Renal cortex interstitium (tissue), 11 donors: ENCODE results near the gene ZNF507. TPM values are rescaled to one million over a fixed set of nuclear protein-coding genes. Genes with fewer than 3 reads are reported as not detected.
"Not testable (repeated sequence)": the region's sequence is repeated elsewhere in the genome, so short reads cannot be mapped to it uniquely, and the experiment has no call there.

Experiments
- DNase-seq, 11 donors: peaks; one replicate each; pipeline ENCODE4 v3.0.0-alpha.2; 2013; ENCODE audit warnings: low read depth in 9 of 11, low spot score in 4 of 11; ENCODE audit errors: extremely low read depth in 1 of 11
- polyA plus RNA-seq, 3 donors: library from polyadenylated mRNA; unstranded; fragments of 120-200 nt; gene quantifications; one replicate each; pipeline ENCODE4 v1.2.1, GENCODE V29; 2013; ENCODE audit not compliant: insufficient read length in 3 of 3

The ZNF507 gene
- polyA plus RNA-seq, 3 donors, result 24.7 to 29.7 (median 28.1) TPM

DNA sequence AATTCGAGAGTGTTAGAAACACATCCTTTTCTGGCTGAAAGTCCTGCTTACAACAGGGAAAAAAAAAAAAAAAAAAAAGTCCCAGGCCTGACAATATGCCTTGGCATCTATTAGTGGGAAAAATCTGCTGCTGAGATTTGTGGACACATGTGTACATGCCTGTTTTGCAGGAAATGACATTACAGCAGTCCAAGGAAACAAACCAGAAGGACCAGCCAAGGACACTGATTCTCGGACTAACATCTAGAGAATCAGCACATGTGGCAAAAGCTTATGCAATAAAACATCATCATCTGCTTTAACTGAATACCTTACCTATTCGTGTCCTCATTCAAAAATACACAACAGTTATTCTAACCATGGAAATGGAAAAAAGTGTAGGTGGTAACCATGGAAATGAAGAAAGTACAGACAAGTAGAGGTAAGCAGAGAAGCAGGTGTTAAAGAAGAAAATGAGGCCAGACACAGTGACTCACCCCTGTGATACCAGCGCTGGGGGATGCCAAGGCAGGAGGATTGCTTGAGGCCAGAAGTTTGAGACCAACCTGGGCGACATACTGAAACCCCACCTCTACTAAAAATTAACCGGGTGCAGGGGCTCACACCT lies 50.7 kb downstream of the ZNF507 start:
- no peak for DNase-seq

DNA sequence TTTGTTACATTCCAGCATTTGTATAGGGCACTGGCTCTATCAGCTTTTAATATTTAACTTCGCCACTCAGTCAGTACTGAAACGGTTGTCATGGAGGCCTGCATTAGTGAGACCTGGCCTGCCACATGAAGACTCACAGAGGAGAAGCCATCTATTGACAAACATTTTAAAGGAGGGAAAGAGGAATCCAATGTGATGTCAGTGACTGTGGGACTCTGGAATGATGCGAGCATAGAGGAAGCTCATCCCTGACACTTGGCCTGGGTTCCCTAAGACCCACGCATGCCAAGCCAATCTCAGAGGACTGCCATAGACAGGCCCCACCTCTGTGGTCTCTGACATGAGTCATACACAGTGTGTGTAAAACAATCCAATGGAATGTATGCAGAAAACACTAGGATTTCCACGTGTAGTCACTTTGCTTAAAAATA lies 52.3 kb downstream of the ZNF507 start:
- peak in 2 of 11 donors; percentile 30 to 47 for DNase-seq

DNA sequence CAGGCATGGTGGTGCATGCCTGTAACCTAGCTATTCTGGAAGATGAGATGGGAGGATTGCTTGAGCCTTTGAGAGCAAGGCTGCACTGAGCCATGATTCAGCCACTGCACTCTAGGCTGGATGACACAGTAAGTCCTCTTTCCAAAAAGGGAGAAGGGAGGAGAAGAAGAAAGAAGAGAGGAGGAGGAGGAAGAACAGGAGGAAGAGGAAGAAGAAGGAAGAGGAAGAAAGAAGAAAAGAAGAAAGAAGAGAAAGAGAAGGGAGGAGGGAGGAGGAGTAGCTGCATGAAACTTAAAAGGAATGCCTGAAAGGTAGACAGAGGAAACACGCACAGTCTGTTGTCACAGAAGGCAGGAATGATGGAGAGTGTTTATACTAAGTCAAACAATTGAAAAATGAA lies 56.6 kb downstream of the ZNF507 start:
- DNase-seq, result no peak

DNA sequence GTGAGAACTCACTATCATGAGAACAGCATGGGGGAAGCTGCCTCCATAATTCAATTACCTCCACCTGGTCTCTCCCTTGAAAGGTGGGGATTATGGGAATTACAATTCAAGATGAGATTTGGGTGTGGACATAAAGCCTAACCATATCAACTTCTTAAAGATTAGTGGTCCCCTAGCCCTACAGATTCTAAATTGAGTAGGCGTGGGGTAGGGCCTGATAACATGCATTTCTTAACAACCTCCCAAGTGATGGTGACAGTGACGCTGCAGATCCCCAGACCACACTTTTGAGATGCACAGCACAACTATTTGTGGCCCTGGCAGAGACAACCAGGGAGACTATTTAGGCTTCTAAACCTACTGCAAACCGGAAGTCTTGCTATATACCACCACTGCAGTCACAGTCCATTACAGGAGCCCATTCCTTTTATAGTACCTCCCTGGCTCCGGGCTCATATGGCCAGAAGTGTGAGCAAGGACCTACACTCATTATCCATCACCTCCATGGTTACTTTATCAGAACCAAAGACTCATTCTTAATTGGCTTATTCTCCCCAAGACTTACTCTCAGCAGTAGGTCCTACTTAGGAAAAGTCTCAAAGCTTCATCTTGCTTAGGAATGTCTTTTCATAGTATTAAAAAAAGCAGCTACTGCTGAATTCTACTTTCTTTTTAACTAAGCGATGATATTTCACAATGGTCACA lies 58.0 kb downstream of the ZNF507 start:
- no peak for DNase-seq

DNA sequence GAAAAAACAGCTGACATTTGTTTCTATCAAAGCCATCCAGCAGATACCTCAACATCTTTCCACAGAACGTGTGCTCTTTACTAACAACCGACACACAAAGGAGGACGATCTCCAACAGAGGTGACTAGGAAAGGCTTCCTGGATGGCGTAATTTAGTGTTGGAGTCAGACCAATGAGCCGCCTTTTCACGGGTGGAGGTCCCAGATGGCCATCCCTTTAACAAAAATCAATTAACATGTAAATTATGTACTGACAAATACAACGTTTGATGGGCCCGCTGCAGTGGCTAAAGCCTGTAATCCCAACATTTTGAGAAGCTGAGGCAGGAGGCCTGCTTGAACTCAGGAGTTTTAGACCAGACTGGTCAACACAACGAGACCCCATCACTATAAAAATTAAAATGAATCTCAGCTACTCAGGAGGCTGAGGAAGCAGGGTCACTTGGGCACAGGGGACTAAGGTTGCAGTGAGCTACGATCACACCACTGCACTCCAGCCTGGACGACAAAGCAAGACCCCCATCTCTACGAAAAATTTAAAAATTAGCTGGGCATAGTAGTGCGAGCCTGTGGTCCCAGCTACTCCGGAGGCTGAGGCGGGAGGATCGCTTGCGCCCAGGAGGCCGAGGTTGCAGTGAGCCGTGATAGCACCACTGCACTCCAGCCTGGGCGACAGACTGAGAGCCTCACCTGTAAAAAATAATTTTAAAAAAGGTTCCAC lies 59.0 kb downstream of the ZNF507 start:
- DNase-seq, result no peak

DNA sequence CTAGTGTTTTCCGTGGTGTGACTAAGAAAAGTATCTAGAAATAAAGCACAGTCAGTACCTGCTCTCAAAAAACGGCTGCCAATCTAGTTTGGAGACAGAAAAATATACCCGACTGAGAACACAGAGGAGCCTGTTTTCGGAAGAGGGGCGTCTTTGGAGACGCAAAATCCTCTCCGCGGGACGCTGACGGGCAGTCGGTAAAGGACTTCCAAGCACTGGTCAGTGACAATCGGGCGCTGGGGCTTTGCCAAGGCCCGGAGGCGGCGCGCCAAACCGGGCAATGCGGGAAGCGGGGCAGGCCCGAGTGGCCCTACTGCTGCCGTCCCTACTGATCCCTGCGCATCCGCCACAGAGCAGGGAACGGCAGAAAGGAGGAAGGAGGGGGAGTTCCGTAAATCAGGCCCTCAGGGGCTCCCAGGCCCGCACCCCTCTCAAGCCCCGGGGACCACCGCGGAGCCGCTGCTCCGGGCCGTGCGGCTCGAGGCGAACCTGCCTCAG lies 59.6 kb downstream of the ZNF507 start:
- DNase-seq, result peak in 3 of 11 donors; percentile 29 to 31 (median 30)

DNA sequence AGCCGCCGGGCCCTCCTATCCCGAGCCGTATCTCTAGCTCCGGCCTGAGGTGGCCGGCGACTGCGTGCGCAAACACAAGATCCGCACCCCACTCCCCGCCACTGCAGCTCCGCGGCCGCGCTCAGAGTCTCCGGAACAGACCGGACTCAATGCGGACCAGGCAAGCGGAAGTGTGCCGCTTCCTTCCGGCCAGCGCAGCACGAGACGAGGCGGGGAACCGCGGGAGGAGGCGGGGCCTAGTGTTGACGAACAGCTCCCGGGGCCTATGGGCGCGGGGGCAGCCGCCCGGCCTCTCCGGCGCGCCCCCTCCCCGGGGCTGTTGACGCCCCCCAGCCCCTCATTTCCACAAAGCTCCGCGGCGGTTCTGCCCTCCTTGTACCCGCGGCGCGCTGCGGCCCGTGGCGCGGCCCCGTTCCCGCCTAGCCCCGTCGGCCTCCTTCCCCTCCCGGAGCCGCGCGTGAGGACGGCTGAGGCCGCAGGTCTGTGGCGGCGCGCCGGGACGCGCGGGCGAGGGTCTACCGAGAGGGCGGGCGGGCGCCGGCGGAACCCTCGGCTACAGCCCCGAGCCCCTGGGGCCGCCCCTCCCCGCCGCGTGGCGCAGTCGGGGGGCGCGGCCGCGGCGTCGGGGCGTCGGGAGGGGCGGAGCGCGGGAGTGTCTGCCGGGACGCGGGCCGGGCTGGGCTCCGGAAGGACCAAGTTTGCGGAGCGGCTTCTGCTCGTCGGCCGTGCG lies 60.2 kb downstream of the ZNF507 start, which contains the start of gene DPY19L3:
Gene DPY19L3, plus strand, starts transcription at position 340 of the 730 bp plus-strand sequence. CDS start 2,484 bp downstream, outside the sequence.
- DNase-seq, result peak; percentile 85 to 94 (median 91)

DNA sequence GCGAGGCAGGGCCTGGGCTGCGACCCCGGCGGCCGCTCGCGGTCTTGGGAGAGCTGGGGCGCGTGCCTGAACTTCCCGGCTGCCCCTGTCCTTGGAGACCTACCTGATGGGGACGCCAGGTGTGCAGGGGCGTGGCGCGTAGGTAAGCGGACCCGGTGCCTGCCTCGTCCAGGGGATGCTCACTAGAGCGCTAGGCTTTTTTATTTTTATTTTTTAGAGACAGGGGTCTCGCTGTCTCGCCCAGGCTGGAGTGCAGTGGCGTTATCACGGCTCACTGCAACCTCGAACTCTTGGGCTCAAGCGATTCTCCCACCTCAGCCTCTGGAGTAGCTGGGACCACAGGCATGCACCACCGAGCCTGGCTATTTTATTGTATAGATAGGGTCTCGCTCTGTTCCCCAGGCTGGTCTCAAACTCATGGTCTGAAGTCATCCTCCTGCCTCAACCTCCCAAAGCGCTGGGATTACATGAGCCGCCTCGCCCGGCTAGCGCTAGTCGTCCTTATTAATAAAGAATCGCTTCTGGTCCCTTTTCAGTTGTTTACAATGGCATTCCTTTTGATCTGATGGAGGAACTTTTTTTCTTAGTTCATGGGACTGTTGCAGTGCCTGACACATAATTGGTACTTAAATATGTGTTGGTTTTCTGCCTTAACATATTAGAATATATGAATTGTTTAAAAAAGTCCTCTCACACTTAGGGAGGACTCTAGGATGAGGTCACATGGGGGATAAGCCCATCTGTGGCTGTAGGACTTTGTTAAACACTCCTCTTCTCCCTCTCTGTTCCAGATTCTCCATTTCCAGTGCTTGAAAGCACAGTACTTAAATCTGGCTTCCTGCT lies 61.0 kb downstream of the ZNF507 start:
- DNase-seq, result no peak

DNA sequence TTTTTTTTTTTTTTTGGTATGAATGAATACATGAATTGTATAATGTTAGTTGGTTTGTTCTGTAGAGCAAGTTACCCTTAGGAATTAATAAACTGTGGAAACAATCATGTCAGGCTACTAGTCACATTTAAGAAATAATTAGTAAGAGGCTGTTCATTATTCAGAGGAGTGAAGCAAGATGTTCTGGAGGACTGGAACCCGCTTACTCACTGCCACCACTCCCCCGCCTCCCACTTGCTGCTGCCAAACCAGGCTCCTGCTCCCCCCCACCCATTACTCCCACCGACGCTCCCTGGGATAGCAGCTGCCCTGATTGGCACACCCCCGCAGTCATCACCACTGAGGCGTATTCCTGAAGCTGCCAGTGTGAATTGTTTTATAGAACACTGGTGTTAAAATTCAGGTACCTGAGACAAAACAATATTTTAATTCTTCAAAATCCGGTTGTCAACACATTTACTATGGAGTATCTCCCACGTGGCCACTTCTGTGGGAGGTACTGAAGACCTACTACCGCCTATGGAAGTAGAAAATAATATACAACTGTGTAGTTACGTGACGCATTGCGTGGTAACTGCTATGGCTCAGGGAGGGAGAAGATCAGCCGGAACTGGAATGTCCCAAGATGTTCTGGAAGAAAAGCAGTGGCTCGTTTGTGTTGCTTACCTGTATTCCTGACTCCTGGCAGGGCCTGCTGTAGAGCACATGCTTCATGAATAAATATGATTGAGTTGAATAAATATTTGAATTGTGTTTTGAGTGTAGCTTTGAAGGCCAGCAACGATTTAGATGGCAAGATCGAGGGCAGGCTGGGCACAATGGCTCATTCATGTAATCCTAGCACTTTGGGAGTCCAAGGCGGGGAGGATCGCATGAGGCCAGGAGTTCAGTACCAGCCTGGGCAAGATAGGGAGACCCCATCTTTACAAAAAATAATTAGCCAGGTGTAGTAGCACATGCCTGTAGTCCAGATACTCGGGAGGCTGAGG lies 61.9 kb downstream of the ZNF507 start:
- DNase-seq, result peak in 7 of 11 donors; percentile 54 to 73 (median 62)

DNA sequence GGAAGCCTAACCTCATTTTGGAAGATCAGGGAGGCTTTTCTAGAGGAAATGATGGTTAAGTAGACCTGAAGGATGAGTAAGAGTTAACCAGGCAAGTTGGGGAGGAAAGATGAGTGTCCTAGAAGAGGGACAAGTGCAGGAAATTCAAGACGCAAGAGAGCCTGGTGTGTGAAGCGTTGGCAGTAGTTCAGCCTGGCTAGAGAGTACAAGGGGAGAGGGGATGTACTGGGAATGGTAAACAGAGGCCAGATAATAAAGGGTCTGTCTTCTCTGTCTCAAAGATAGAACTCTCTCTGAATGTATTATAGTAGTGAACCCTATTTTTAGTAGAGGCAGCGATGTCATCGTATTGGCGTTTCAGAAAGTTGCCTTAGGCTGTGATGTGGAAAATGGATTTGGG lies 69.8 kb downstream of the ZNF507 start:
- no peak for DNase-seq

DNA sequence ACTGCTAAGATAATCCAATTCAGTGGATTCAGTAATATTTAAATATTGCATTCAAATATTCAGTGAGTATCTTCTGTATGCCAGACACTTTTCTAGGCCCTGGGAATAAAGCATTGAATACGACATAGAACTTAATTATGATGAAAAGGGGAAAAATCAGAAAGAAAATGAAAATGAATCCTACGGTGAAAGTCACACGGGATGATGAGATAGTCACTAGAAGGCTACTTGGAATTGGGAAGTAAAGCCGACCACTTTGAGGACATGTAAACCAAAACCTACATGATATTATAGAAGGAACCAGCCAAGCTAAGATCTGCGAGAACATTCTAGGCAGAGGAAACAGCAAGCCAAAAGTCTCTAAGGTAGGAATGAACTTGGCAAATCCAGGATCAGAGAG lies 70.3 kb downstream of the ZNF507 start:
- DNase-seq, result no peak

DNA sequence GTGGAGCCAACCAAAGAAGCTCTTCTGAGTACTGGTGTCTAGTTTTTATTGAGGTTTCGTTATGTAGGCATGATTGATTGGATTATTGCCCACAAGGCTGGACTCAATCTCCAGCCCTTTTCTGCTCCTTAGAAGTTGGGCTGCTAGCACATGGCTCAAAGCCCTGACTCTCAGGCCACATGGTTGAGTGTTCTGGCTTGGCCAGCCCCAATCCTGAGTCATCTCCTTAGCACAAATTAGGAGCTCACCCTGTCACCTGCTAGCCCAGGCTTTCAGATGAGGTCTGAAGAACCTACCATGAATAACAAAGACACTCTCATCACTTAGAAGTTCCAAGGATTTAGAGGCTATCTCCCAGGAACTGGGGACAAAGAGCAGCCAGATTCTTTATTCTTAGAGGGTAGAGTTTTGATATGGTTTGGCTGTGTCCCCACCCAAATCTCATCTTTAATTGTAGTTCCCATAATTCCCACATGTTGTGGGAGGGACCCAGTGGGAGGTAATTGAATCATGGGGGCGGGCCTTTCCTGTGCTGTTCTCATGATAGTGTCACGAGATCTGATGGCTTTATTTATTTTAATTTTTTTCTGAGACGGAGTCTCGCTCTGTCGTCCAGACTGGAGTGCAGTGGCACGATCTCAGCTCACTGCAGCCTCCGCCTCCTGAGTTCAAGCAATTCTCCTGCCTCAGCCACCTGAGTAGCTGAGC lies 71.5 kb downstream of the ZNF507 start:
- DNase-seq, result no peak

DNA sequence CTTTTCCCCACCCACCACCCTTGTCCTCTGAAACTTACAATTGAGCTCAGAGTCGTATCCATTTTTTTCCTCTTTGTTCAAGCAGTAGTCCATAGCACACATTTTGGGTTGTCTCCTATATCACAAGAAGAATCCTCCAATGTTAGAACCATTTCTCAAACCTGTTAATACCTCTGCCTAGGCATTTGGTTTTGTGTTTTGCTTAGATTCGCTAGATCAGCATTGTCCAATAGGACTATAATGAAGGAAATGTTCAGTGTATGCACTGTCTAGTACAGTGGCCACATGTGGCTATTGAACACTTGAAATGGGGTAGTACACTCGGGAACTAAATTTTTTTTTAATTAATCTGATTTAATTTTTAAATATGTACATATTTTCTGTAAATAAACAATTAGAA lies 72.7 kb downstream of the ZNF507 start:
- DNase-seq, result no peak

DNA sequence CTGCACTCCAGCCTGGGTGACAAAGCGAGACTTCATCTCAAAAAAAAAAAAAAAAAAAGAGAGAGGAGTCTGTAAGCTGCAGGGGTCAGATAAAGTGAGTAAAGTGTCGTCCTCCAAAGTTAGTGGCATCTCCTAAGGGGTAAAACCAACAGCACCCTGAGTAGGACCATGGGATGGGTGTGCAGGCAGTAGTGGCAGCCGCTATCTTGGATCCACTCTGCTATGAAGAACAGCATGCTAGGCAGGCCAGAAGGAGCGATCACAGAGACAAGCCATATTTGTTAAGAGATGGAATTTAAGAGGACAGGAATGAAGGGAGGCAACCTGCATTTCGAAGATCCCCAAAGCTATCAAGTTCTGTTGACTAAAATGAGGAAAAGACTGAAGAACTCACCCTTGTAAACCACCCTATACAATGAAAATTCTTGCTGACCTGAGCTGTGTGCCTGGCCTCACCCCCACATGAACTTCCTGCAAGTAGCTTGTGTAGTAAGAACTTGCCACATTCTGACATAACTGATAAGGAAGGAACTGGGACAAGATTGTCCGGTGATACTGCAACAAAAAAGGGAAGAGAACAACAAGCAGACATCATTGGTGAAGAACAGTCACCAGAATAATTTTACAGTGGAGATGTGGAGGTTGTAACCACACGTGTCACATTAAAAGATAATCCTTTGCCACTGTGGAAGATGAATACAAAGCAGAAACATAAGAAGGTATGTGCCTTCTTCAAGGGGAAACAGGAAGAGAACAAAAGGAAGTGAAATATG lies 76.4 kb downstream of the ZNF507 start:
- DNase-seq, result no peak

DNA sequence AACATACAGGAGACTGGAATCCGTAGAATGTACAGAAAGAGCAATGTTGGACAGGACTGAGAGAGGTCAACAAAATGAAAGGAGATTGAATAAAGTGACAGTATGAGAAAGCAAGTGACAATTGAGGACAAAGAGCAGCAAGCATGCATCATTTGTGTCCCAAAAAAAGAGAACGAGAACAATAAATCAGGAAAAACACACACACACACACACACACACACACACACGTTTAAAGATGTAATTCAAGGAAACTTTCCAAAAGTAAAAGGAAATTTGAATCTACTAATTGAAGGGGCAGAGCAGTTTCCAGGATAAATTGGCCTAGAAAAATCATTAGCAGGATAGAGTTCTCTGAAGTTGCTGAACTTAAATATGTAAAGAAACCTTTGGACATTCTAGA lies 77.0 kb downstream of the ZNF507 start:
- no peak for DNase-seq

DNA sequence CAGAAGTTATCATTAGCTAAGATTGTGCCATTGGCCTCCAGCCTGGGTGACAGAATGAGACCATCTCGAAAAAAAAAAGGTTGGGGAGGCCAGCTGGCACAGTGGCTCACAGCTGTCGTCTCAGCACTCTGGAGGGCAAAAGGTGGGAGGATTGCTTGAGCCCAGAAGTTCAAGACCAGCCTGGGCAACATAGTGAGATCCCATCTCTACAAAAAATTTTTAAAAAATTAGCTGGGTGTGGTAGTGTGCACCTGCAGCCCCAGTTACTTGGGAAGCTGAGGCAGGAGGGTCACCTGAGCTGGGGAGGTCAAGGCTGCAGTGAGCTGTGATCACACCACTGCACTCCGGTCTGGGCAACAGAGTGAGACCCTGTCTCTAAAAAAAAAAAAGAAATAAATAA lies 78.5 kb downstream of the ZNF507 start:
- not testable (repeated sequence) for DNase-seq
